GM21447 (cell line): ENCODE results near the gene GRM1.

Experiments
- ATAC-seq: cut with Tn5 transposase; IDR thresholded peaks from one replicate; pipeline ENCODE4 v1.9.1; 2021; ENCODE audit not compliant: unreplicated experiment

Gene GRM1

DNA sequence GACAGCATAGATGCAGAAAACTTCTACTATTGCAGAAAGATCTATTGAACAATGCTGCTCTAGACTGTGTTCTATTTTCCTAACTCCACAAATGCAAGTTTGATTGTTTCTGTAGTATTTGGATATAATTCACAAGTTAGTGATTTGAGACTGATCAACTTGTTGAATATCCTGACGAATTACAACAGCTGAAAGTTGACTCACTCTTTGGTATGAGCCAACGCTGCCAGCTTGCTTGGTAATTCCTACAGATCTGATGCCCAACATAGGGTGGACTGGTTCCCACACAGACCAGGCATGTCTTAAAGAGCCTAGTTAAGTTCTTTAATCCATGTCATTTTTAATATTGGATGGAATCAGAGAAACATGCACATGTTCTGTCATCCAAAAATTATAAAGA, 283.7 kb downstream of the GRM1 start:
- ATAC-seq = no peak

GRCh38 chr6:146315381-146316174, 286.7 kb downstream of the GRM1 start:
- no peak for ATAC-seq

DNA sequence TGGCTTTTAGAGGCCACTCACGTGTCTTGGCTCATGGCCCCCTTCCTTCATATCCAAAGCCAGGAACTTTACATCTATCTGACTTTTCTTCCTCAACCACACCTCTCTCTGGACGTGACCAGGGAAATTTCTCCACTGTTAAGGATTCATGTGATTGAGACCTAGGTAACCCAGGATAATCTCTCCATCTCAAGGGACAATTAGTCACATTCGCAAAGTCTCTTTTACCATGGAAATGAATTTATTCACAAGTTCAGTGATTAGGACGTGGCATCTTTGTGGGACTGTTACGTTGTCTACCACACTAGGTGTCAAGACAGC, 287.3 kb downstream of the GRM1 start:
- ATAC-seq = no peak

DNA sequence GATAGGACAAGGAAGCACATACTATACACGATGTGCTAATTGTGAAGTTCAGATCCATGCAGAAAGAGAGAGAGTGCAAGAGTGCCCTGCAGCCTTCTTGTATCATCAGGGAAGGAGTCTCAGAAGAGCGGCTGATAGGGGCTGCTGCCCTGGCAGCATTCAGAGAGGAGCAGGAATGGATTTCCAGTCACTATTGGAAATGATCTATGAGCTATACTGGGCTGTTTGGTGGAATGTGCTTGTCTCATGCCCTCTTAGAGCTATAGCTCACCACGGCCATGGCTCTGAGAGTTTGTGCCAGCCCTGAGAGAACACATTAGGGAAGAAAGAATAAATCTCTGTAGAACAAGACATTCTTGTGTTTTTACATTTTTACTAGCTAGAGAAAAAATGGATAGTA, 302.2 kb downstream of the GRM1 start:
- no peak for ATAC-seq

DNA sequence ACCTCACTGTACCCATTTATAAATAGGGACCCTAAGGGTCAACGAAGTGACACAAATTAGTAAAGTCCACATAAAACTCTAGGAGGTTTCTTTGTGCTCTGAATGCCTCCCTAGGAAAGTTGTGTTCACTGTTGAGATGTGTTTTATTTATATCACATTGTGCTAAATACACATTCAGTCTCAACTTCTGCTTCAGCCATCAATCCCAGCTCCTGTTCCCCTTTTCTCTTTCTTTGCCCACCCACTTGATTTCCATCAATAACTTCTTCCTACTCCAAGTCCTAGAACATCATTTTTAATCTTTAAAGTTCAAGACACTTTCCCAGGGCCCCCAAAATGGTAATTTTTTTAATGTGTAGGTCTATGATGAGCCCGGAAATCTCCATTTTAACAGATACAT, 306.5 kb downstream of the GRM1 start:
- ATAC-seq = no peak

DNA sequence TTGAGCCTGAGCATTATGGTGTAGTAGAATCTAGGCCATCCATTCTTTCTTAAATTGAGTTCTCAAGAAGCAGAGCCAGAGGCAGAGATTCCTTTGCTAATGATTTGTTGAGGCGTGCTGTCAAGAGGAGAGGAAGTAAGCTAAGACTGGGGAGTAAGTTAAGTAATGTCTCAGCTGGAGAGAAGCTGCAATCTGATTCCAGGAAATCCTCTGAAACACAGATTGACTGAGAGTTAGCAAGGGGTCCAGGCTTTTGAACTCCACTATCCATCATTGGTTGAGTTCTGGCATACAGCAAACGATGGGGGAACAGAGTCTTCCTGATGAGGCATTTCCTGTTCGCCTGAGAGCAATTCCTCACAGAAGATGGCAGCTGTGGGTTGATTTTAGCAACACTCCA, 307.3 kb downstream of the GRM1 start:
- ATAC-seq = no peak

DNA sequence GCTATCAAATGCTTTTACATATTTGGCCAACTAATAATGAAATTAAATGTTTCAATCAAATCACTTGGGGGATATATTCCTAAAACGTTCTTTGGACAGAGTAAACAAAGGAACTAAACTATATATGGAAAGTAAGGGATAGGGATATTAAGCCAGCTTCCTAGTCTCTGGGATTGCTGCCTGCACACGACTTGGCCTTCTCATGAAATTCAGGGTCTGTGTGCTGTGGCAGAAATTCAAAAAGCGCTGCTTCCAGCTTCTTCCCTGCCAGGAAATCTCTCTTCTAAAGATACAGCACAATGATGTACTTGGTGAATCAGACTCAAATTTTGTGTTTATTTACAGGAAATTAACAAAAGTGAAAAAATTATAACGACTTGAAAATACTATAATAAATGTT, 308.5 kb downstream of the GRM1 start:
- ATAC-seq = no peak

DNA sequence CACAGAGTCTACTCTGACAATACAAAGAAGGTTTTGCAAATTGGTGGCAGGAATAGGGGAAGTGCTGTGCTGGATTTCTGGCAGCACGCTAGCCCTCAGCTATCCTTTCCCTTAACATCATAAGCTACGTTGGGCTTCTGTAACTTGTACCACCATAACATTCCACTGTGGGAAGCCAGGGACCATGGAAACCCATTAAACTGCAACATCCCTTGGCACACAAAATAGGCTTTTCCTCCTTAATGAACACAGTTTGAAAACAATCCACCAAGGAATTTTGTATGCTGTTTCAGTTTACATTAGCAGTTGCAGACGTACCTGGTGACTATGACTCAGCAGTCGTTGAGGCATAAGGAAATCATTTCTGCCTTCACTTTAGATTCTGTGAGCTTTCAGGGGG, 310.9 kb downstream of the GRM1 start:
- ATAC-seq = no peak

DNA sequence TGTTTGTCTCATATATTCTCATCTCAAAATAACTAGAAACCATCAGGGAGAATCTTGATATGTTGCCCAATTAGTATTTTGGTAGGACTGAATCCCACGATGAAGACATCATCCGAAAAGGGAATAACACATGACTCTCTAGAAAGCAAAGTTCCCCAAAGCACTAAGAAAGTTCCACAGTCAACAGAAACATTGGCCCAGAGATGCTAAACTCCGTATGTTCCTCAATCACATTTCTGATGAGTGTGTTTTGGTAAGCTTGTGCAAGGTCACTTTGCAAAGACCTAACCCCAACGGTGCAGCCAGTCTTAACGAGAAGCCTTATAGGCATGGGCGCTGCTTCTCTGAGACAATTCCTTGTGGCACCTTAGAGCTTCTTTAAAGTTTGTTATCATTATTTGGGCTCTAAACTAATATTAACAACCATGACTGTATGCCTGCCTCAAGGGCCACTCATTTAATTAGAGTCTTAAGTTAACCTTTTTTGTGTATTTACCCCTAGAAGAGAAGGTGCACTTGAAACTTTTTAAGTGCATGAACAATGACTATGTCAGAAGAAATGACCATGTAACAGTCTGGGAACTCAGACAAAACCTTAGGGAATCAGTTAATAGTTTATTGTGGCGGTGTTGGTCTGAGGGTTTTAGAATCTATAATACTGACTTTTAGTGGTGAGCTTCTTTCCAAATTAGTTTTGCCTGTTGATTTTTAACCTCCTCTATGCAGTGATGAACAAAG, 312.8 kb downstream of the GRM1 start:
- no peak for ATAC-seq

- no peak for ATAC-seq
Measured at GRCh38 chr6:146345598-146345997, 316.7 kb downstream of the GRM1 start.

DNA sequence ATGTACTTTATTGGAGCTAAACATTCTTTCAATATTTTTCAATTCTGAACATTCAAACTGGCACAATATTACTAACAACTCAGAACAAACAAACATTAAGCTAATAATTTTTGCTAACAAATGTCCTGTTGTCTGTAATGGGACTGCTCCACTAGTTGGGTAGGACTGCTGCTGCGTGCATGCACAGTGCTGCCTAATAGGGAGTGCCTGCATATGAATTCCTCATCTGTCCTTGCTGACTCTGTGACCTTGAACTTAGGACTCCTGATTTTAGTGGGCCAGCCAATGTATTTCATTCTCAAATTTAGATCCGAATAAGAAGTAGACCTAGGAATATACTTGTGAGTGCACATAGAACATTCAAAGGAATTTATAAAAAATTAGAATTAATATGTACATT, 318.2 kb downstream of the GRM1 start:
- no peak for ATAC-seq

DNA sequence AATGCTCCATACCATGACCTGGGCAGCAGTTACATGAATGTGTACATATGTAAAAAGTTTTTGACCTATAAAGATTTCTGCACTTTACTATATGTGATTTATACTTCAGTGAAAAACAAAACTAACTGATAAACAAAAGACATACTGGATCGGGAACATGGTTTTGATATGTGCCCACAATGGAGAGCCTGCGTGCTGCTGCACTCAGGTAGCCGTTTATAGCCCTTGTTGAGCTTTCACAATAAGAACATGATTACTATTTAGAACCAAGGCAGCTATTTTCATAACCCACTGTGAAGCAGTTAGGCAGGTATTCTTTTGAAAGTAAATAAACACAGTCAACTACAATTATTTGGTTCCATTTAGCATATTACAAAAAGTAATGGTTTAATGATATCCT, 318.8 kb downstream of the GRM1 start:
- no peak for ATAC-seq

GRCh38 chr6:146351018-146351417, 322.2 kb downstream of the GRM1 start:
- ATAC-seq = no peak

- ATAC-seq = no peak
Measured at GRCh38 chr6:146352163-146352562, 323.3 kb downstream of the GRM1 start.

GRCh38 chr6:146354451-146354850, 325.6 kb downstream of the GRM1 start:
- no peak for ATAC-seq

DNA sequence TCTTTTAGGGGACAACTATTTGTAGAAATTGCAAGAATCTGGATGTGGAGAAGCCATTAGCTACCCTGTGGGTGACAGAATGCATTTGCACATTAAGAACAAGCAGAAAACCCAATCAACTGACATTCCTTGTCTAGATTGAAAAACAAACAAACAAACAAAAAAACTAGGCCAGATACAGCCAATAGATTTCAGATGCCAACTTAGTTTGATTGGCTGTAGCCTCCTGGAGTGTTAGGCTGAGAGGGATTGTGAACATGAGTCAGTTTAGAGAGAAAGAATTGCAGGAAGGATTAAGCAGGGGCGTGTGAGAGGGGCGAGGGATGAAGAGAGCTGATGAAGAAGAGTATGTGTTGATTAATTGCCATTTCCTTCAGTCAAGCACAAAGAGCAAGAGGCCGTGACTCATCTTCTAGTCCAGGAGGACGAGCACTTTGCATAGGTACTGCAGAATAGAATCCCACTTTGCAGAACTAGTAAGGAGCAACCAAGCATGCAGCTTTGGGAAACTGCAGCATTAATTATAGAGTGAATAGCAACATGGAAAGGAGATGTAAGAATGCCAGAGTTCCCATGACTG, 326.7 kb downstream of the GRM1 start:
- ATAC-seq = no peak

DNA sequence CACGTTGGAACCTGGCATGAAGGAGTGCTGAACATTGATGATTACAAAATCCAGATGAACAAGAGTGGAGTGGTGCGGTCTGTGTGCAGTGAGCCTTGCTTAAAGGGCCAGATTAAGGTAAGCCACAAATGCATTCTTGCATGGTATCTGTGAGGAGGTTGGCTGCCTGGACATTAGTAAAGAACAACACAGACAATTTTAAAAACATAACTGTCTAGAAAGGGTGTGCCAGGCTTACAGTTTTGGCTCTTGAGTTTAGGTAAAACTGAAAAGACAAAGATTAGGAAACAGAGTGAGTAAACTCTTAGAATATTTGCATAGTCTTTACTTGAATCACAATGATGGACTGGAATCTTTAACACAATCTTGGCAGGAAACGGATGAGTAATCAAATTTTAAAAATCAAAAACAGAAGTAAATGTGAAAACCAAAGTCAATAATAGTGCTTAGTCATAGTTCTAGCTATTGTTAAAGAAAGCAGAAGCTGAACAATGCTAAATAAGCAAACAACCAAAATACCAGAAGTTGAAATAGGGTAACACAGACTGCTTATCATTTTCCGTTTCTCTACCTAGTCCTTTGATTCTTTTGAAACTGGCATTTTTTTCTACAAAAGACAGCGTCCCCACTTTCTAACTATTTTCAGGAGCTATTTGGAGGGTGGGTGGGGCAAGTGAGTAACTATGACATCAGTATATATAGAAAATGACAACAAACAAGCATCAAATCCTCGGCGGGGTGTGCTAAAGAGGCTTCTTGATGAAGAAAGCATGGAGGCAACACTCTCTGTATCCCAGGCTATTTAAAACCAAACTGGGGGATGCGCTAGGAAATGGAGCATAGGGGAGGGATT, 328.9 kb downstream of the GRM1 start:
- ATAC-seq = peak; percentile 79

DNA sequence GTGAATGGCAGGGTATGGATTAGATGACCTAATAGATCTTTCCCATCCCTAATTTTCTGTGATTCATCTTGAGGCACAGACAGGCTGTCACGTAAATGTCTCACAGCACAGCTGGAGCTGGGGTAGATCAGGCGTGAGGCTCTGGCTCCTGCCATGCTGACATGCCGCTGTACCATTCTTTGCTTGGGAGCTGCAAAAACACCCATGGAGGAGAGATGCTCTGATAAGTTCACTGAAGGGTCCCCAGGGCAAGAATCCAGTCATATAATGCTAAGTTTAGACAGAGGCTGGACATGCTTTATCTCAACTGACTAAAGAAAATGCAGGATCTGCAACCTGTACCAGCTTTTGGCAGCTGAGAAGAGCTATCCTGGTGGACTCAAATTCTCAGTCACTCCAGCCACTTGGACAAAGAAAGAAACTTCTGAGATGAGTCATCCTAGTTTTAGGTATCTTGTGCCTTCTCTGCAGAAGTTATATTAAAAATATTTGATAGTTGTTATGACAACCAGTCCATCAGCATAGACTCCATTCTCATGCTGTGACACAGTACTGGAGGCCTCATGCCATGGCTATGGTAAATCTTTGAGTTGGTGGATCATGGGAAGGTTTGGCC, 329.7 kb downstream of the GRM1 start:
- ATAC-seq = no peak

- ATAC-seq = no peak
Measured at GRCh38 chr6:146359131-146359530, 330.3 kb downstream of the GRM1 start.

DNA sequence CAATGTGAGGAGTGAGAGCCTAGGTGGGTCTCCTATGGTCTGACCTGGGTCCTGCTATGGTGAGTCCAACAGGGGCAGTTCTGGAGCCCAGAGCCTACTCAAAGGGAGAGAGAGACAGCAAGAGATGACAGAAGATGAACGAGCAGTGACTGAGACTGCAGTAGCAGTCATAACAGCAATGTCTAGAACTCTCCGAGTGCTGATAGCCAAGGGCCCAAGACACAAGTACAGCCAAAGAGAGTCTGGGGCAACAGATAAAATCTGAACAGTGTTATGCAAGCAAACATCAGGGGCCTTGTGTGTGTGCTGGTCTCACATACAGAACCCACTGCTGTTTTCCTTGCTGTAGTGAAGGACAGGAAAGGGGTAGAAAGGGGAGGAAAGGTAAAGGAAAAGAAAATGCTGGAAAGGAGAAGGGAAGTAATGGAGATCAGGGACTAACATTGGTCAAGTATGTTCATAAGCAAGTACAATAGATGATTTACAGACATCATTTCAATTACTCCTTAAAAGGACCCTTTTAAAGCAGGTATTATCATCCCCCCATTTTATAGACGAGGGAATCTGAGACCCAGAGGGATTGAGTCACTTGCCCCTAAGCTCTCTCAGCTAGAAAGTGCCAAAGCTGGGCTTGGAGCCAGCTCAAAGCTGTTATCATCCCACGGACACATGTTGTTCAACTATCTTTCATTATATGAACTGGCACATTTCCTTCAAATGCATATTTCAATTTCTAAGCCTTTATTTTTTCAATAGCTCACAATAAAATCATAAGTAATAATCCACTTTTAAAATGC, 332.5 kb downstream of the GRM1 start:
- ATAC-seq = no peak
